Type B pancreatic cell (in vitro differentiated cells): Measurements from ENCODE around the gene SPOCK1. TPM values are rescaled to one million over a fixed set of nuclear protein-coding genes. Genes with fewer than 3 reads are reported as not detected.

ENCODE experiments used
- DNase-seq: peaks from one replicate; pipeline ENCODE4 v3.0.0; 2021; ENCODE audit warnings: mixed read lengths; ENCODE audit not compliant: unreplicated experiment; ENCODE audit errors: extremely low spot score
- H3K27ac Mint-ChIP-seq: 2 replicates; pipeline ENCODE4 v1.8.0; 2021; ENCODE audit warnings: mild to moderate bottlenecking, mixed read lengths
- H3K27me3 Mint-ChIP-seq: 2 replicates; pipeline ENCODE4 v1.8.0; 2021; ENCODE audit warnings: mixed read lengths
- H3K36me3 Mint-ChIP-seq: 2 replicates; pipeline ENCODE4 v1.8.0; 2021; ENCODE audit warnings: mixed read lengths
- H3K4me1 Mint-ChIP-seq: one replicate; pipeline ENCODE4 v1.8.0; 2021; ENCODE audit warnings: mixed read lengths; ENCODE audit not compliant: unreplicated experiment
- H3K4me3 Mint-ChIP-seq: 2 replicates; pipeline ENCODE4 v1.8.0; 2021; ENCODE audit warnings: mild to moderate bottlenecking, mixed read lengths
- H3K9me3 Mint-ChIP-seq: 2 replicates; pipeline ENCODE4 v1.8.0; 2021; ENCODE audit warnings: mixed read lengths
- total RNA-seq: library from RNA; stranded (reverse); gene quantifications from 2 replicates; pipeline ENCODE4 v1.2.1, GENCODE V29; 2021; ENCODE audit warnings: low replicate concordance
- TF ChIP-seq, protein P1 (sequence below): fragments of 200-600 bp; sonication (generic); conservative IDR thresholded peaks from 2 replicates; pipeline ENCODE4 v1.5.0; 2021; ENCODE audit warnings: antibody characterized with exemption, mild to moderate bottlenecking

Gene SPOCK1
- total RNA-seq, 1 donor from 2014 or later, result 45.1 TPM

- H3K9me3 Mint-ChIP-seq, result no peaks in the 10 kb centered on the region
- H3K4me1 Mint-ChIP-seq, result peaks cover 3% of the 10 kb centered on the region
- TF ChIP-seq, protein P1, sequence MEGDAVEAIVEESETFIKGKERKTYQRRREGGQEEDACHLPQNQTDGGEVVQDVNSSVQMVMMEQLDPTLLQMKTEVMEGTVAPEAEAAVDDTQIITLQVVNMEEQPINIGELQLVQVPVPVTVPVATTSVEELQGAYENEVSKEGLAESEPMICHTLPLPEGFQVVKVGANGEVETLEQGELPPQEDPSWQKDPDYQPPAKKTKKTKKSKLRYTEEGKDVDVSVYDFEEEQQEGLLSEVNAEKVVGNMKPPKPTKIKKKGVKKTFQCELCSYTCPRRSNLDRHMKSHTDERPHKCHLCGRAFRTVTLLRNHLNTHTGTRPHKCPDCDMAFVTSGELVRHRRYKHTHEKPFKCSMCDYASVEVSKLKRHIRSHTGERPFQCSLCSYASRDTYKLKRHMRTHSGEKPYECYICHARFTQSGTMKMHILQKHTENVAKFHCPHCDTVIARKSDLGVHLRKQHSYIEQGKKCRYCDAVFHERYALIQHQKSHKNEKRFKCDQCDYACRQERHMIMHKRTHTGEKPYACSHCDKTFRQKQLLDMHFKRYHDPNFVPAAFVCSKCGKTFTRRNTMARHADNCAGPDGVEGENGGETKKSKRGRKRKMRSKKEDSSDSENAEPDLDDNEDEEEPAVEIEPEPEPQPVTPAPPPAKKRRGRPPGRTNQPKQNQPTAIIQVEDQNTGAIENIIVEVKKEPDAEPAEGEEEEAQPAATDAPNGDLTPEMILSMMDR, result no peak
- no peak overlapping the region for H3K4me3 Mint-ChIP-seq
- no peaks in the 10 kb centered on the region for H3K36me3 Mint-ChIP-seq
- H3K27me3 Mint-ChIP-seq, result peaks cover 36% of the 10 kb centered on the region
- H3K27ac Mint-ChIP-seq, result no peak overlapping the region
- DNase-seq, result no peak
These were observed 150.4 kb downstream of the SPOCK1 start for GRCh38 chr5:137348759-137349158.

DNA sequence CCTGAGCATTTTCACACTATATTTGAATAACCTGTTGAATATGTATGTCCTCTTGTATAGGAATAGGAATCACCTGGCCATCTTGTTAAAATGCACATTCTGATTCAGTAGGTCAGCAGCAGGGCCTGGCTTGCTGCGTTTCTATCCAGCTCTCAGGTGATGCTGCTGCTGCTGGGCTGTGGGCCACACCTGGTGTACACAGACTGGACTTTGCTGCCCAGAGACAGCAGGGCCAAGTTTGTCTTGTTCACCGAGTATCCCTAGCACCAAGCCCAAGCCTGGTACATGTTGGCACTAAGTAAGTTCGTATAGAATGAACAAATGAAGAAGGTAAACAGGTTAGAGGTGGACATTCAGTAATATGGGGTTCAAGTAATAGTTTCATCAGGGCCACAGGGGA is 151.3 kb downstream of the SPOCK1 start:
- Mint-ChIP-seq H3K4me1 (peaks cover 3% of the 10 kb centered on the region), H3K36me3 (no peaks in the 10 kb centered on the region), H3K27ac (no peak overlapping the region), H3K9me3 (no peaks in the 10 kb centered on the region), H3K27me3 (peaks cover 32% of the 10 kb centered on the region), H3K4me3 (no peak overlapping the region)
- no peak for DNase-seq
- TF ChIP-seq, protein P1, result no peak

DNA sequence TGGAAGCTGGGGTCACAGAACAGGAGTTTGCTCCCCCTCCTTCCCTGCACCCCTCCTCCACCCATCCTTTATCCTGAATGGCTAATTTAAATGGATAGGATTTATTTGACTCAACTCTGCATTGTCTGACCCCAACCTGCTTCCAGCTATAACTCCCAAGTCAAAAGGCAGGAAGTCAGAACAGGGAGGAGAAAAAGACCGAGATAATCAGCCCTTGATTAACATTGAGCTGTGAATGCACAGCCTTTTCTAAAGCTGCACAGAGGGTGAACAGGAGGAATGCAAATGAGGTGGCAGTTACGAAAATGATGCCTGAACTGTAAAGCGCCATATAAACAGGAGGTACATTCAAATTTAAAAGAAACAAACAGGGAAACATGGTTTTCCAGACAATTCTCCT is 152.8 kb downstream of the SPOCK1 start:
- Mint-ChIP-seq H3K36me3 (no peaks in the 10 kb centered on the region), H3K4me3 (no peak overlapping the region), H3K4me1 (peaks cover 3% of the 10 kb centered on the region), H3K27ac (no peak overlapping the region), H3K27me3 (peaks cover 22% of the 10 kb centered on the region), H3K9me3 (no peaks in the 10 kb centered on the region)
- DNase-seq, result no peak
- TF ChIP-seq, protein P1, result no peak

GRCh38 chr5:137345396-137345795 is 153.7 kb downstream of the SPOCK1 start:
- H3K27ac Mint-ChIP-seq, result no peak overlapping the region
- DNase-seq, result no peak
- TF ChIP-seq, protein P1, result no peak
- H3K36me3 Mint-ChIP-seq, result no peaks in the 10 kb centered on the region
- no peak overlapping the region for H3K4me3 Mint-ChIP-seq
- H3K27me3 Mint-ChIP-seq, result peaks cover 20% of the 10 kb centered on the region
- no peaks in the 10 kb centered on the region for H3K9me3 Mint-ChIP-seq
- H3K4me1 Mint-ChIP-seq, result peaks cover 3% of the 10 kb centered on the region

DNA sequence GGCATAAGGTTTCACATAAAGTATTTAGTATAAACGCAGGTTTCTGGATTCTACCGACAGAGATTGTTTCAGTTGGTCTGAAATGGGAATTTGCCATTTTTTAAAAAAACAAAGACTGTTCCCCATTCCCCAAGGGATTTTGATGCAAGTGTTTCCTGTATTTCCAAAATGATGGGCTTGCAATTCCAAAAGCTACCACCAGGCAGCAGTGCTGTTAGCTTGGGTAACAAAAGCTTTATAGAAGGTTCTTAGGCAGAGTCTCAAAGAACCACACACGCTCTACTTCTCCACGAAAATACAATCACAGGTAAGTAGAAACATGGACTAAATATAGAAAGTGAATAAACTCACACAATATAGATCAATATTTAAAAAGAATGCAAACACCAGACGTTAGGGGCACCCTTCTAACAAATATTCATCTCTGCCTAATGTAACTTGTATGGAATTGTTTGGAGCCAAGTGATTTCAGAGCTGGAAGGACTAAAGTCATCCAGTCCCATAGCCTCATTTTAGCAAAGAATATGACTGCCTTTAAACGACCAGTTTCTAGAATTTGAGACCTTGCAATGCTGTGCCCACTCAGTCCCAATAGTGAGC is 154.3 kb downstream of the SPOCK1 start:
- H3K9me3 Mint-ChIP-seq, result no peaks in the 10 kb centered on the region
- H3K27ac Mint-ChIP-seq, result no peak overlapping the region
- peaks cover 3% of the 10 kb centered on the region for H3K4me1 Mint-ChIP-seq
- H3K36me3 Mint-ChIP-seq, result no peaks in the 10 kb centered on the region
- H3K4me3 Mint-ChIP-seq, result no peak overlapping the region
- H3K27me3 Mint-ChIP-seq, result peaks cover 15% of the 10 kb centered on the region
- no peak for DNase-seq
- TF ChIP-seq, protein P1, result peak; percentile 85

DNA sequence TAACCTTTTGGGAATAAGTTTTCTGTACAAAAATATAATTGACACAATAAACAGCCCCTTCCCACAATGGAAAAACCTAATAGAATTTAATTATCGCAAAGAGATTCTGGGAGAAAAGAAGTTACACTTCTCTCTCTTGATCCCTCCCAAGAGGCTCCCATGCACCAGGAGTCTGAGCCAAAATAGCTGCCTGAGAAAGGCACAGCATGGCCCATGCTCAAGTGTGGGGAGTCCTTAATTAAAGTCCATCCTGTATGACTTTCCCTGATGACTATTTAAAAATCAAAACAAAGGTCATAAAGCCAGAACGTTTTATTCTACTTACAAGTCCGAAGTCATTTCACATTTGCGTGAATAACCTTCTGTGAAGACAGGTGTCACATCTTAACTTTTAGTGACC is 155.1 kb downstream of the SPOCK1 start:
- H3K9me3 Mint-ChIP-seq, result no peaks in the 10 kb centered on the region
- TF ChIP-seq, protein P1, result no peak
- no peak overlapping the region for H3K4me3 Mint-ChIP-seq
- H3K27me3 Mint-ChIP-seq, result peaks cover 9% of the 10 kb centered on the region
- H3K27ac Mint-ChIP-seq, result no peak overlapping the region
- peaks cover 3% of the 10 kb centered on the region for H3K4me1 Mint-ChIP-seq
- no peak for DNase-seq
- no peaks in the 10 kb centered on the region for H3K36me3 Mint-ChIP-seq
